Esophagus muscularis mucosa (tissue), 4 donors: ENCODE data around the gene FDX2. TPM values are rescaled to one million over a fixed set of nuclear protein-coding genes. Genes with fewer than 3 reads are reported as not detected.
A peak's percentile ranks its signal among the peaks of the same experiment; 100 is the strongest.

Experiments
- DNase-seq: peaks from one replicate; pipeline ENCODE4 v3.0.0-alpha.2; 2017; ENCODE audit errors: extremely low spot score
- H3K27ac ChIP-seq, 4 donors: fragments of 200-600 bp; sonication (generic); replicated peaks in 1 of 4; 1 replicate in 3 of 4; 2 replicates in 1 of 4; pipeline ENCODE4 v1.5.1; 2016 to 2019; ENCODE audit warnings: mild to moderate bottlenecking in 1 of 4
- H3K27me3 ChIP-seq, 4 donors: fragments of 200-600 bp; sonication (generic); one replicate each; pipeline versions ENCODE4 v1.5.1 to v1.6.0; 2016 to 2019
- H3K36me3 ChIP-seq, 4 donors: fragments of 200-600 bp; sonication (generic); one replicate each; pipeline ENCODE4 v1.5.1; 2016 to 2019
- H3K4me1 ChIP-seq, 4 donors: fragments of 200-600 bp; sonication (generic); one replicate each; pipeline ENCODE4 v1.5.1; 2016 to 2019
- H3K4me3 ChIP-seq, 4 donors: fragments of 200-600 bp; sonication (generic); 1 replicate in 2 of 4; 2 replicates in 2 of 4; pipeline ENCODE4 v1.5.1; 2016 to 2019; ENCODE audit warnings: mild to moderate bottlenecking in 4 of 4, moderate library complexity in 1 of 4
- H3K9me3 ChIP-seq, 4 donors: fragments of 200-600 bp; sonication (generic); 1 replicate in 3 of 4; 2 replicates in 1 of 4; pipeline ENCODE4 v1.5.1; 2016 to 2019
- EP300 ChIP-seq: sonication (generic); formaldehyde crosslinking; IDR thresholded peaks from one replicate; pipeline ENCODE4 v1.6.1; 2017; ENCODE audit warnings: antibody characterized with exemption
- POLR2A ChIP-seq: fragments of 450-650 bp; IDR thresholded peaks from one replicate; pipeline ENCODE4 v1.6.1; 2017; ENCODE audit warnings: antibody characterized with exemption, moderate library complexity, mild to moderate bottlenecking, low read depth
- POLR2AphosphoS5 ChIP-seq, 2 donors: sonication (generic); formaldehyde crosslinking; IDR thresholded peaks; one replicate each; pipeline ENCODE4 v1.6.1; 2017; ENCODE audit warnings: antibody characterized with exemption in 2 of 2
- WGBS: methylation state at CpG from one replicate; pipeline ENCODE4 v1.1.5; 2018; 5-methylcytosine and 5-hydroxymethylcytosine counted together
- intact Hi-C: fragments of 100-400 bp; cut with DNase I; formaldehyde crosslinking; loops from one replicate; pipeline ENCODE4 v1.15.1; 2023
- total RNA-seq, 4 donors: library from RNA; depleted of rRNA; stranded (reverse); fragments of >200 nt; gene quantifications; one replicate each; pipeline versions ENCODE4 v1.1.0 to v1.2.1, GENCODE V29; 2016
- TF ChIP-seq, protein P1 (sequence below), 3 experiments: fragments of 200-600 bp in 2 of 3; fragments of 450-650 bp in 1 of 3; sonication (generic) in 2 of 3; IDR thresholded peaks; one replicate each; pipeline ENCODE4 v1.5.1; 2017 to 2019; ENCODE audit warnings: antibody characterized with exemption in 3 of 3, mild to moderate bottlenecking in 2 of 3, moderate library complexity in 1 of 3

FDX2 gene
- total RNA-seq, 4 donors from 2014 or later, result 16.6 to 29.6 (median 26.5) TPM

DNA sequence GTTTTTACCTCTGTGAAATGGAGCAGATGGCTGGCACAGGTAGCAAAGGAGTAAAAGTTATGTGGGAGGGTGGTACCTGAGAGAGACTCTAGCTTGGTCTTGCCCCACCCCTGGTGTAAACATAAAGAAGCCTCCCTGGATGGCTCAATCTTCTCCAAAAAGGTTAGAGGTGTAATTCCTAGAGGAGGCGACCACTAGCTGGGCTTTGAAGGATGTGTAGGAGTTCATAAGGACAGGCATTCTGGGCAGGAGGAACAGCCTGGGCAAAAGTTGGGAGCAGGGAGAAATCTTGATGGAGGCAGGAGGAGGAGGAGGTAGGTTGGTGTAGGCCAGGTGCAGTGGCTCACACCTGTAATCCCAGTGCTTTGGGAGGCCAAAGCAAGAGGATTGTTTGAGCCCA lies 36.9 kb downstream of the FDX2 start:
- Histone ChIP-seq H3K4me3 (no peak overlapping the region), H3K4me1 (peaks cover 0 to 4% (median 0%) of the 10 kb centered on the region in 4 donors), H3K36me3 (peaks cover 6 to 56% (median 24%) of the 10 kb centered on the region in 4 donors), H3K27ac (no peak overlapping the region), H3K27me3 (peaks cover 0 to 8% (median 0%) of the 10 kb centered on the region in 4 donors), H3K9me3 (no peaks in the 10 kb centered on the region)
- TF ChIP-seq POLR2AphosphoS5 (IDR thresholded peaks at IDR 0.05) (no peak), EP300 (no peak), POLR2A (no peak)
- TF ChIP-seq, protein P1, sequence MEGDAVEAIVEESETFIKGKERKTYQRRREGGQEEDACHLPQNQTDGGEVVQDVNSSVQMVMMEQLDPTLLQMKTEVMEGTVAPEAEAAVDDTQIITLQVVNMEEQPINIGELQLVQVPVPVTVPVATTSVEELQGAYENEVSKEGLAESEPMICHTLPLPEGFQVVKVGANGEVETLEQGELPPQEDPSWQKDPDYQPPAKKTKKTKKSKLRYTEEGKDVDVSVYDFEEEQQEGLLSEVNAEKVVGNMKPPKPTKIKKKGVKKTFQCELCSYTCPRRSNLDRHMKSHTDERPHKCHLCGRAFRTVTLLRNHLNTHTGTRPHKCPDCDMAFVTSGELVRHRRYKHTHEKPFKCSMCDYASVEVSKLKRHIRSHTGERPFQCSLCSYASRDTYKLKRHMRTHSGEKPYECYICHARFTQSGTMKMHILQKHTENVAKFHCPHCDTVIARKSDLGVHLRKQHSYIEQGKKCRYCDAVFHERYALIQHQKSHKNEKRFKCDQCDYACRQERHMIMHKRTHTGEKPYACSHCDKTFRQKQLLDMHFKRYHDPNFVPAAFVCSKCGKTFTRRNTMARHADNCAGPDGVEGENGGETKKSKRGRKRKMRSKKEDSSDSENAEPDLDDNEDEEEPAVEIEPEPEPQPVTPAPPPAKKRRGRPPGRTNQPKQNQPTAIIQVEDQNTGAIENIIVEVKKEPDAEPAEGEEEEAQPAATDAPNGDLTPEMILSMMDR (IDR thresholded peaks at IDR 0.05), result no peak
- intact Hi-C loops, result no loop called here
- no peak for DNase-seq
- 100% methylated on average over 1 of the region's 1 CpG for WGBS

DNA sequence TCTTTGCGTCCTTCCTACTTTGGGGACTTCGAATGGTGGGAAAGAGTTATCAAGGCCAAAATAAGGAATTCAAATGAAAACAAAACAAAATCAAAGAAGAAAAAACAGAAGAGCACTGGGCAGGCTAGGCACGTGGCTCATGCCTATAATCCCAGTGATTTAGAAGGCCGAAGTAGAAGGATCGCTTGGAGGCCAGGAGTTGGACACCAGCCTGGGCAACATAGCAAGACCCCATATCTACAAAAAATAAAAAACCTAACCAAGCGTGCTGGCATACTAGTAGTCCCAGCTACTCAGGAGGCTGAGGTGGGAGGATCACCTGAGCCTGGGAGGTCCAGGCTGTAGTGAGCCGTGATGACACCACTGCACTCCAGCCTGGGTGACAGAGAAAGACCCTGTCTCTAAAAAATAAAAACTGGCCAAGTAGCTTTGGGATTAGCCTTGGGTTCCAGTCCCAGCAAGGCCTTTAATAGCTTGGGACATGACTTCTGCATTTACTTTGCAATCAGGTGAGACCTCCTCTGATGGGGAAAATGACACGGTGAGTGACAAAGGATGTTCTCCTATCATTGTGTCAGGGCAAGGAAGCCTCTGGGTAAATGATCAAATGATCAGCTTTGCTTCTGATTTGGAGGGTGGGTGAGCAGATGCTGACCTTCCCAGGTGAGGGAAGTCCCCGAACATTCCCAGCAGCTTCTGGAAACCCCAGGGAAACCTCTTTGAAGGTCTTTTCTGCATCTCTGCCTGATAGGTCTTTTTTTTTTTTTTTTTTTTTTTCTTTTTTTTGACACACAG lies 37.8 kb downstream of the FDX2 start:
- intact Hi-C loops, result no loop called here
- WGBS, result 93% methylated on average over 9 of the region's 9 CpGs
- Histone ChIP-seq H3K27me3 (no peaks in the 10 kb centered on the region), H3K9me3 (no peaks in the 10 kb centered on the region), H3K36me3 (peaks cover 5 to 47% (median 16%) of the 10 kb centered on the region in 4 donors), H3K4me3 (no peak overlapping the region), H3K4me1 (peaks cover 0 to 4% (median 2%) of the 10 kb centered on the region in 4 donors), H3K27ac (no peak overlapping the region)
- no peak for TF ChIP-seq POLR2AphosphoS5 (IDR thresholded peaks at IDR 0.05)
- TF ChIP-seq, protein P1 (IDR thresholded peaks at IDR 0.05), result no peak
- TF ChIP-seq EP300, result no peak
- TF ChIP-seq POLR2A, result no peak
- no peak for DNase-seq

DNA sequence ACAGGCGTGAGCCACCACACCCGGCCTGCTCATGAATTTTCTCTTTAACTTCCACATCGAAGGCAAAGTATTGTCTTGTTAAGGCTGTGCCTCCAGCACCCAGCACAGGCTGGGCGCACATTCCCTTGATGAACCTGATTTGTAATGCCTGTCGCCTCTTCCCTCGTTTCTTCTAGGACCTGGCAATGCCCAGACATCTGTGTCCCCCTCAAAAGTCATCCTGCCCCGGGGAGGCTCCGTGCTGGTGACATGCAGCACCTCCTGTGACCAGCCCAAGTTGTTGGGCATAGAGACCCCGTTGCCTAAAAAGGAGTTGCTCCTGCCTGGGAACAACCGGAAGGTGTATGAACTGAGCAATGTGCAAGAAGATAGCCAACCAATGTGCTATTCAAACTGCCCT lies 41.2 kb downstream of the FDX2 start:
- 88% methylated on average over 10 of the region's 10 CpGs for WGBS
- no peaks in the 10 kb centered on the region for H3K9me3 ChIP-seq
- no peak overlapping the region for H3K4me3 ChIP-seq
- peaks cover 13 to 31% (median 28%) of the 10 kb centered on the region in 4 donors for H3K4me1 ChIP-seq
- H3K27me3 ChIP-seq, result peaks cover 0 to 31% (median 14%) of the 10 kb centered on the region in 4 donors
- no peak overlapping the region for H3K27ac ChIP-seq
- H3K36me3 ChIP-seq, result peaks cover 5 to 40% (median 11%) of the 10 kb centered on the region in 4 donors
- no peak for DNase-seq
- intact Hi-C loops, result no loop called here
- TF ChIP-seq POLR2AphosphoS5 (IDR thresholded peaks at IDR 0.05), result no peak
- TF ChIP-seq, protein P1 (IDR thresholded peaks at IDR 0.05), result no peak
- TF ChIP-seq POLR2A, result no peak
- TF ChIP-seq EP300, result no peak

DNA sequence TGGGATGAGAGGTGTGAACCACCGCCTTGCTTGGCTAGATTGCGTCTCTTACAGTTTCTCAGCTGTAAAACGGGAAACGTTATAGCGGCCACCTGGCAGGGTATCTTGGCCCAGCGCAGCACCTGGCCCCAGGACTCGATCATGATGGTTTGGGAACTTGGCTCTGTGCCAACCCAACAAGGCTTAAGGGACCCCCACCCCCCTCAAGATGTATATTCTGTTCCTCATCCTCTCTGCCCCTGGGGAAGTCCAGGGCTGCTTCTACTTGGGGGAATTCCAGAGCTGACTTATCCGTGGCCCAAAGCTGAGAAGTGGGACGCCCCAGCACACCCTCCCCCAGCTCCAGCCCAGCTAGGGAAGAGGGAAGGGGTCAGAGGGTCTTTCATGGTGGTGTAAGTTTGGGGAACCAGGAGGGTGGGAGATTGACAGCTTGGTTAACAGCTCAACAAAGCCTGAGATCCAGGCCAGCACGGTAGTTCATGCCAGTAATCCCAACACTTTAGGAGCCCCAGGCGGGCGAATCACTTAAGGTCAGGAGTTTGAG lies 44.2 kb downstream of the FDX2 start:
- Histone ChIP-seq H3K36me3 (peaks cover 0 to 16% (median 6%) of the 10 kb centered on the region in 4 donors), H3K27me3 (peaks cover 0 to 39% (median 15%) of the 10 kb centered on the region in 4 donors), H3K4me3 (peak overlapping the region; percentile 46 to 59 (median 50)), H3K4me1 (peaks cover 32 to 56% (median 37%) of the 10 kb centered on the region in 4 donors), H3K9me3 (no peaks in the 10 kb centered on the region), H3K27ac (peak overlapping the region; percentile 68 to 88 (median 79))
- intact Hi-C loops, result no loop called here
- TF ChIP-seq POLR2A (no peak), POLR2AphosphoS5 (IDR thresholded peaks at IDR 0.05) (no peak), EP300 (no peak)
- TF ChIP-seq, protein P1 (IDR thresholded peaks at IDR 0.05), result no peak
- no peak for DNase-seq
- WGBS, result 35% methylated on average over 5 of the region's 12 CpGs
